HepG2 (cell line): Measurements from ENCODE around the gene C1orf116. TPM values are rescaled to one million over a fixed set of nuclear protein-coding genes. Genes with fewer than 3 reads are reported as not detected.

Experiments used
- BRD4 ChIP-seq: sonication (generic); formaldehyde crosslinking; IDR thresholded peaks from 2 replicates; pipeline ENCODE4 v1.4.0; 2020; ENCODE audit warnings: missing genetic modification reagents
- FOXM1 ChIP-seq: sonication (generic); formaldehyde crosslinking; IDR thresholded peaks from 2 replicates; pipeline ENCODE4 v1.5.0; 2020; ENCODE audit warnings: missing genetic modification reagents
- GATAD2A ChIP-seq: IDR thresholded peaks from 2 replicates; pipeline ENCODE4 v1.6.1; 2016
- HOXD1 ChIP-seq: sonication (generic); formaldehyde crosslinking; IDR thresholded peaks from 2 replicates; pipeline ENCODE4 v1.5.0; 2020; ENCODE audit warnings: missing genetic modification reagents
- ISL2 ChIP-seq: sonication (generic); formaldehyde crosslinking; IDR thresholded peaks from 2 replicates; pipeline ENCODE4 v1.5.0; 2020; ENCODE audit warnings: missing genetic modification reagents
- MED13 ChIP-seq: sonication (generic); formaldehyde crosslinking; IDR thresholded peaks from 2 replicates; pipeline ENCODE4 v1.5.0; 2020; ENCODE audit warnings: missing genetic modification reagents
- MXD3 ChIP-seq: IDR thresholded peaks from 2 replicates; pipeline ENCODE4 v1.6.1; 2016; ENCODE audit warnings: mild to moderate bottlenecking, missing biosample characterization, missing genetic modification reagents
- PAXIP1 ChIP-seq: sonication (generic); formaldehyde crosslinking; conservative IDR thresholded peaks from 2 replicates; pipeline ENCODE4 v1.4.0; 2020; ENCODE audit warnings: mild to moderate bottlenecking, missing genetic modification reagents, moderate library complexity
- RBM39 ChIP-seq: fragments of 200-400 bp; formaldehyde crosslinking; IDR thresholded peaks from one replicate; pipeline ENCODE4 v1.6.1; 2018; ENCODE audit warnings: antibody characterized with exemption, mild to moderate bottlenecking, low read depth, low read length; ENCODE audit not compliant: poor library complexity, severe bottlenecking
- RNF2 ChIP-seq: fragments of 450-650 bp; conservative IDR thresholded peaks from 2 replicates; pipeline ENCODE4 v1.6.1; 2016; ENCODE audit warnings: low read depth
- SAFB2 ChIP-seq: sonication (generic); formaldehyde crosslinking; IDR thresholded peaks from 2 replicates; pipeline ENCODE4 v1.5.1; 2020; ENCODE audit warnings: missing genetic modification reagents, low read depth, mild to moderate bottlenecking, borderline replicate concordance
- SOX6 ChIP-seq, 2 experiments: fragments of 450-650 bp in 1 of 2; sonication (generic) in 1 of 2; formaldehyde crosslinking in 1 of 2; IDR thresholded peaks; 2 replicates each; pipeline versions ENCODE4 v1.4.0 to v1.6.1; 2017 to 2020; ENCODE audit warnings: antibody characterized with exemption in 1 of 2, mild to moderate bottlenecking in 1 of 2, missing genetic modification reagents in 1 of 2
- XBP1 ChIP-seq: sonication (generic); formaldehyde crosslinking; IDR thresholded peaks from 2 replicates; pipeline ENCODE4 v1.5.0; 2020; ENCODE audit warnings: missing genetic modification reagents
- XRCC5 ChIP-seq: fragments of 200-400 bp; formaldehyde crosslinking; optimal IDR thresholded peaks from 2 replicates; pipeline ENCODE3; 2017; ENCODE audit warnings: mild to moderate bottlenecking, low read length
- ZNF224 ChIP-seq: sonication (generic); formaldehyde crosslinking; IDR thresholded peaks from 2 replicates; pipeline ENCODE4 v1.5.0; 2020; ENCODE audit warnings: mild to moderate bottlenecking, missing genetic modification reagents
- ZNF225 ChIP-seq: sonication (generic); formaldehyde crosslinking; IDR thresholded peaks from 2 replicates; pipeline ENCODE4 v1.4.0; 2020; ENCODE audit warnings: mild to moderate bottlenecking, missing genetic modification reagents
- ZNF276 ChIP-seq: sonication (generic); formaldehyde crosslinking; IDR thresholded peaks from 2 replicates; pipeline ENCODE4 v1.4.0; 2020; ENCODE audit warnings: mild to moderate bottlenecking, low read depth, missing genetic modification reagents
- ZNF335 ChIP-seq: sonication (generic); formaldehyde crosslinking; IDR thresholded peaks from 2 replicates; pipeline ENCODE4 v1.4.0; 2020; ENCODE audit warnings: missing genetic modification reagents
- ZNF430 ChIP-seq: sonication (generic); formaldehyde crosslinking; IDR thresholded peaks from 2 replicates; pipeline ENCODE4 v1.9.0; 2021; ENCODE audit warnings: mild to moderate bottlenecking, missing genetic modification reagents
- ZNF616 ChIP-seq: sonication (generic); formaldehyde crosslinking; IDR thresholded peaks from 2 replicates; pipeline ENCODE4 v1.5.0; 2020; ENCODE audit warnings: low read depth, mild to moderate bottlenecking, missing genetic modification reagents
- ZNF883 ChIP-seq: sonication (generic); formaldehyde crosslinking; IDR thresholded peaks from 2 replicates; pipeline ENCODE4 v1.5.1; 2020; ENCODE audit warnings: mild to moderate bottlenecking, missing genetic modification reagents; ENCODE audit errors: not compliant biosample characterization
- polyA plus RNA-seq, 8 experiments: library from polyadenylated mRNA; depleted of rRNA in 3 of 8; stranded (reverse) in 7 of 8; unstranded in 1 of 8; fragments of >200 nt; fragmentation: Illumina TruSeq in 4 of 8; extraction: Trizol in 4 of 8; gene quantifications; 2 replicates each; pipeline versions ENCODE4 v1.2.1 to v1.2.3, GENCODE V29; 2011 to 2016; ENCODE audit warnings: low read depth in 4 of 8, missing spikeins in 1 of 8, mixed read lengths in 1 of 8; ENCODE audit not compliant: insufficient read depth in 1 of 8
- total RNA-seq, 5 experiments: library from RNA; depleted of rRNA; stranded (reverse); fragments of >200 nt; fragmentation: Illumina TruSeq; extraction: Trizol; gene quantifications; 2 replicates each; pipeline ENCODE4 v1.2.3, GENCODE V29; 2016; ENCODE audit warnings: low read depth in 1 of 5
- TF ChIP-seq, protein P1 (sequence below): sonication (generic); formaldehyde crosslinking; IDR thresholded peaks from 2 replicates; pipeline ENCODE4 v1.4.0; 2020; ENCODE audit warnings: missing genetic modification reagents

Gene C1orf116
- total and polyA plus RNA-seq, 2 of the 13 experiments (the other 11 are each of a cell fraction or from before 2014, with no cell fraction given), result 0.51 to 0.95 TPM

GRCh38 chr1:207052911-207053769 is 20.6 kb upstream of the C1orf116 start, which contains the start of gene PFKFB2 (continued):
- 0 out of 2 replicates have a peak, but pooled peaks have one; percentile 51 for TF ChIP-seq PAXIP1 (CRISPR knock-in tag)
- TF ChIP-seq RBM39, result peak; percentile 50
- peak; percentile 79; the same call in 1 of the 2 replicates for TF ChIP-seq MXD3
- no peak for TF ChIP-seq FOXM1 (CRISPR knock-in tag)
- no peak; the same call in 1 of the 2 replicates for TF ChIP-seq HOXD1 (CRISPR knock-in tag)
- TF ChIP-seq ZNF883 (CRISPR knock-in tag), result peak; percentile 58
- peak; percentile 25; the same call in 1 of the 2 replicates for TF ChIP-seq ISL2 (CRISPR knock-in tag)
- 0 out of 2 replicates have a peak, but pooled peaks have one; percentile 28 for TF ChIP-seq ZNF616 (CRISPR knock-in tag)
- TF ChIP-seq ZNF224 (CRISPR knock-in tag), result 0 out of 2 replicates have a peak, but pooled peaks have one; percentile 28
- TF ChIP-seq GATAD2A, result peak; percentile 28
- TF ChIP-seq MED13 (CRISPR knock-in tag), result peak; percentile 69; the same call in 1 of the 2 replicates
- TF ChIP-seq ZNF335 (CRISPR knock-in tag), result peak; percentile 62; the same call in 1 of the 2 replicates
- TF ChIP-seq XRCC5, result peak; percentile 84
- TF ChIP-seq SAFB2, result 0 out of 2 replicates have a peak, but pooled peaks have one; percentile 43
- TF ChIP-seq SOX6 (IDR thresholded peaks at IDR 0.05), result no peak
- TF ChIP-seq SOX6 (CRISPR knock-in tag; IDR thresholded peaks at IDR 0.05), result peak; percentile 41; the same call in 1 of the 2 replicates
- TF ChIP-seq XBP1 (CRISPR knock-in tag), result no peak
- TF ChIP-seq ZNF276 (CRISPR knock-in tag), result 0 out of 2 replicates have a peak, but pooled peaks have one; percentile 47
- TF ChIP-seq BRD4 (CRISPR knock-in tag), result 0 out of 2 replicates have a peak, but pooled peaks have one; percentile 62
- no peak for TF ChIP-seq ZNF225
- TF ChIP-seq, protein P1, sequence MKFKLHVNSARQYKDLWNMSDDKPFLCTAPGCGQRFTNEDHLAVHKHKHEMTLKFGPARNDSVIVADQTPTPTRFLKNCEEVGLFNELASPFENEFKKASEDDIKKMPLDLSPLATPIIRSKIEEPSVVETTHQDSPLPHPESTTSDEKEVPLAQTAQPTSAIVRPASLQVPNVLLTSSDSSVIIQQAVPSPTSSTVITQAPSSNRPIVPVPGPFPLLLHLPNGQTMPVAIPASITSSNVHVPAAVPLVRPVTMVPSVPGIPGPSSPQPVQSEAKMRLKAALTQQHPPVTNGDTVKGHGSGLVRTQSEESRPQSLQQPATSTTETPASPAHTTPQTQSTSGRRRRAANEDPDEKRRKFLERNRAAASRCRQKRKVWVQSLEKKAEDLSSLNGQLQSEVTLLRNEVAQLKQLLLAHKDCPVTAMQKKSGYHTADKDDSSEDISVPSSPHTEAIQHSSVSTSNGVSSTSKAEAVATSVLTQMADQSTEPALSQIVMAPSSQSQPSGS (CRISPR knock-in tag), result peak; percentile 41; the same call in 1 of the 2 replicates
- TF ChIP-seq ZNF430 (CRISPR knock-in tag), result peak; percentile 80; the same call in 1 of the 2 replicates
- peak; percentile 67 for TF ChIP-seq RNF2
